ENCODE data around the gene ETV3L. TPM values are rescaled to one million over a fixed set of nuclear protein-coding genes. Genes with fewer than 3 reads are reported as not detected.

Gene ETV3L
- total RNA-seq, 4 donors from 2014 or later, result not detected

GRCh38 chr1:157145076-157145475 is 45.5 kb upstream of the ETV3L start:
- no peak for DNase-seq
- intact Hi-C loops (cut with DNase I; ENCODE audit: low total_unique reads), result no loop called here

DNA sequence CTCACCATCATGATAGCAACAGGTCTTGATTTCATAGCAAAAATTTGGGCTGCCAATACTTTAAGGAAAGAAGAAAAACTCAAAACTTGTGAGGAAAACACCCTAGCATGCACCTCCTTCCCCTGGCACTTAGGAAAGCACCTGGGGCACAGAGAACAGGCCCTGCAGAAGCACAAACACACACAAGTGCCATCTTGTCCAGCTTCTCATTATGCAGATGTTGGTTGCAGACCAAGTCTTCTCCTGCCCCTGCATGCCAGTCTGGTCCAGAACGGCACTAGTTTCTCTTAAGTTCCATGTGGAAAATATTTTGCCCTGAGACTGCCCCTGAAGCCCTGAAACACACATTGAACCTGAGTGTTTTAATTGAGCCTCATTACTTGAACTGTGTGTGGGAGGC is 44.9 kb upstream of the ETV3L start:
- H3K27ac ChIP-seq, result no peak overlapping the region
- in situ Hi-C loops (cut with MboI; ENCODE audit: low pct_ligation_motif_present in 1 of 4, low pct_unique_long_range_greater_than_20kb in 1 of 4, low sequenced_read_pairs in 3 of 4), result no loop called here

More at GRCh38 chr1:157145076-157145475, 45.5 kb upstream of the ETV3L start:
- H3K4me1 ChIP-seq, result peaks cover 0 to 9% (median 0%) of the 10 kb centered on the region in 4 donors
- no peaks in the 10 kb centered on the region for H3K27me3 ChIP-seq
- in situ Hi-C loops (cut with MboI; ENCODE audit: low pct_ligation_motif_present in 1 of 4, low pct_unique_long_range_greater_than_20kb in 1 of 4, low sequenced_read_pairs in 3 of 4), result no loop called here
- WGBS, 2 donors (ENCODE audit: low coverage in 1 of 2), result 80 to 96% methylated on average over 1 of the region's 1 CpG
- TF ChIP-seq, protein P1, sequence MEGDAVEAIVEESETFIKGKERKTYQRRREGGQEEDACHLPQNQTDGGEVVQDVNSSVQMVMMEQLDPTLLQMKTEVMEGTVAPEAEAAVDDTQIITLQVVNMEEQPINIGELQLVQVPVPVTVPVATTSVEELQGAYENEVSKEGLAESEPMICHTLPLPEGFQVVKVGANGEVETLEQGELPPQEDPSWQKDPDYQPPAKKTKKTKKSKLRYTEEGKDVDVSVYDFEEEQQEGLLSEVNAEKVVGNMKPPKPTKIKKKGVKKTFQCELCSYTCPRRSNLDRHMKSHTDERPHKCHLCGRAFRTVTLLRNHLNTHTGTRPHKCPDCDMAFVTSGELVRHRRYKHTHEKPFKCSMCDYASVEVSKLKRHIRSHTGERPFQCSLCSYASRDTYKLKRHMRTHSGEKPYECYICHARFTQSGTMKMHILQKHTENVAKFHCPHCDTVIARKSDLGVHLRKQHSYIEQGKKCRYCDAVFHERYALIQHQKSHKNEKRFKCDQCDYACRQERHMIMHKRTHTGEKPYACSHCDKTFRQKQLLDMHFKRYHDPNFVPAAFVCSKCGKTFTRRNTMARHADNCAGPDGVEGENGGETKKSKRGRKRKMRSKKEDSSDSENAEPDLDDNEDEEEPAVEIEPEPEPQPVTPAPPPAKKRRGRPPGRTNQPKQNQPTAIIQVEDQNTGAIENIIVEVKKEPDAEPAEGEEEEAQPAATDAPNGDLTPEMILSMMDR (IDR thresholded peaks at IDR 0.05), result no peak
- TF ChIP-seq POLR2A (IDR thresholded peaks at IDR 0.05) (no peak), EP300 (IDR thresholded peaks at IDR 0.05; ENCODE audit: low read depth) (no peak), POLR2AphosphoS5 (IDR thresholded peaks at IDR 0.05) (no peak)
- H3K27ac ChIP-seq, result no peak overlapping the region
- H3K9me3 ChIP-seq, result no peaks in the 10 kb centered on the region
- H3K36me3 ChIP-seq, result no peaks in the 10 kb centered on the region
- no peak overlapping the region for H3K4me3 ChIP-seq

GRCh38 chr1:157142765-157143423 is 43.3 kb upstream of the ETV3L start:
- H3K27me3 ChIP-seq, result no peaks in the 10 kb centered on the region
- no peak overlapping the region for H3K4me3 ChIP-seq
- TF ChIP-seq, protein P1 (IDR thresholded peaks at IDR 0.05), result no peak
- no peak for TF ChIP-seq POLR2A (IDR thresholded peaks at IDR 0.05)
- TF ChIP-seq POLR2AphosphoS5 (IDR thresholded peaks at IDR 0.05), result no peak
- TF ChIP-seq EP300 (IDR thresholded peaks at IDR 0.05; ENCODE audit: low read depth), result no peak
- in situ Hi-C loops (cut with MboI; ENCODE audit: low pct_ligation_motif_present in 1 of 4, low pct_unique_long_range_greater_than_20kb in 1 of 4, low sequenced_read_pairs in 3 of 4) (no loop called here), intact Hi-C loops (cut with DNase I; ENCODE audit: low total_unique reads) (no loop called here)
- H3K9me3 ChIP-seq, result no peaks in the 10 kb centered on the region
- H3K36me3 ChIP-seq, result no peaks in the 10 kb centered on the region
- WGBS, 2 donors (ENCODE audit: low coverage in 1 of 2), result 83 to 95% methylated on average over 3 of the region's 3 CpGs
- peaks cover 0 to 11% (median 3%) of the 10 kb centered on the region in 4 donors for H3K4me1 ChIP-seq
- DNase-seq, result no peak
- H3K27ac ChIP-seq, result no peak overlapping the region

More for the DNA sequence above, 44.9 kb upstream of the ETV3L start:
- Histone ChIP-seq H3K36me3 (no peaks in the 10 kb centered on the region), H3K9me3 (no peaks in the 10 kb centered on the region), H3K27me3 (no peaks in the 10 kb centered on the region), H3K4me1 (peaks cover 0 to 9% (median 0%) of the 10 kb centered on the region in 4 donors), H3K4me3 (no peak overlapping the region)
- WGBS, 2 donors (ENCODE audit: low coverage in 1 of 2), result 71% methylated on average over 1 of the region's 1 CpG; no CpG with 5 or more reads in 1 of the 2 donors
- TF ChIP-seq, protein P1 (IDR thresholded peaks at IDR 0.05), result no peak
- TF ChIP-seq EP300 (IDR thresholded peaks at IDR 0.05; ENCODE audit: low read depth), result no peak
- TF ChIP-seq POLR2A (IDR thresholded peaks at IDR 0.05), result no peak
- no peak for TF ChIP-seq POLR2AphosphoS5 (IDR thresholded peaks at IDR 0.05)
- DNase-seq, result no peak
- intact Hi-C loops (cut with DNase I; ENCODE audit: low total_unique reads), result no loop called here

DNA sequence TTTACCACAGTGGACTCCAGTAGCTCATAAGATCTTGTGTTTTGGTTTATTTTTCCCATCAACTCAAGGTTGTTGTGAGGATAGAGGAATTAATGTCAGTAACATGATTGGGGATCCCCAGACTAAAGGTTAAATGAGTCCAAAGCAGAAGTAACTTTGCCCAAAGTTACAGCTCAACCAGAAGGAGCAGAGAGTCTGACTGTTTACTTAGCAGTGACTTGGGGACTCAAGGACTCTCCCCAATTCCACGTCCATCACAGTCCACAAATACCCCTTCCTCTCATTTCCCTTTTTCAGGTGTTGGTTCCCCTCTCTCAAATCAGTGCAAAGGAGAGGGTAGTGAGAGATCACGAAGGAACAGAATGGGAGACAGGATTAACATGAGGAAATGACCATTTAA is 42.6 kb upstream of the ETV3L start:
- Histone ChIP-seq H3K4me3 (no peak overlapping the region), H3K27ac (no peak overlapping the region), H3K27me3 (no peaks in the 10 kb centered on the region), H3K4me1 (peaks cover 0 to 8% (median 3%) of the 10 kb centered on the region in 4 donors), H3K9me3 (no peaks in the 10 kb centered on the region), H3K36me3 (no peaks in the 10 kb centered on the region)
- DNase-seq, result no peak
- intact Hi-C loops (cut with DNase I; ENCODE audit: low total_unique reads) (no loop called here), in situ Hi-C loops (cut with MboI; ENCODE audit: low pct_ligation_motif_present in 1 of 4, low pct_unique_long_range_greater_than_20kb in 1 of 4, low sequenced_read_pairs in 3 of 4) (no loop called here)
- 25 to 49% methylated on average over 2 of the region's 2 CpGs for WGBS, 2 donors (ENCODE audit: low coverage in 1 of 2)
- no peak for TF ChIP-seq POLR2AphosphoS5 (IDR thresholded peaks at IDR 0.05)
- no peak for TF ChIP-seq EP300 (IDR thresholded peaks at IDR 0.05; ENCODE audit: low read depth)
- TF ChIP-seq, protein P1 (IDR thresholded peaks at IDR 0.05), result no peak
- TF ChIP-seq POLR2A (IDR thresholded peaks at IDR 0.05), result no peak

All from transverse colon (tissue), 4 donors.